ENCODE measurements around the gene USP5.
A peak's percentile ranks its signal among the peaks of the same experiment; 100 is the strongest.

The USP5 gene

GRCh38 chr12:6821591-6822425 lies 30.1 kb upstream of the USP5 start, which contains the start of gene GPR162:
TSS of gene GPR162 (plus strand) at chr12:6821821. CDS start at chr12:6823899, 2,078 bp downstream.
- H3K4me3 ChIP-seq (ENCODE audit: low read depth, low read length), result peak within 1 kb of the TSS; percentile 52
- no peak for TF ChIP-seq CTCF (IDR thresholded peaks at IDR 0.05; ENCODE audit: low read depth, low read length)
- in situ Hi-C loops (cut with HindIII; ENCODE audit: low sequenced_read_pairs), result no loop called here
- peak; percentile 60 for DNase-seq (ENCODE audit: low read depth, low spot score)

- in situ Hi-C loops (cut with HindIII; ENCODE audit: low sequenced_read_pairs), result no loop called here
- DNase-seq (ENCODE audit: low read depth, low spot score), result no peak
- peak overlapping the region; percentile 52 for H3K4me3 ChIP-seq (ENCODE audit: low read depth, low read length)
- no peak for TF ChIP-seq CTCF (IDR thresholded peaks at IDR 0.05; ENCODE audit: low read depth, low read length)
Measured at GRCh38 chr12:6822426-6823135, 29.4 kb upstream of the USP5 start.

GRCh38 chr12:6823182-6824084 lies 28.5 kb upstream of the USP5 start:
- TF ChIP-seq CTCF (IDR thresholded peaks at IDR 0.05; ENCODE audit: low read depth, low read length), result no peak
- no peak for DNase-seq (ENCODE audit: low read depth, low spot score)
- in situ Hi-C loops (cut with HindIII; ENCODE audit: low sequenced_read_pairs), result no loop called here
- no peak overlapping the region for H3K4me3 ChIP-seq (ENCODE audit: low read depth, low read length)

GRCh38 chr12:6824085-6824775 lies 27.7 kb upstream of the USP5 start:
- TF ChIP-seq CTCF (IDR thresholded peaks at IDR 0.05; ENCODE audit: low read depth, low read length), result no peak
- H3K4me3 ChIP-seq (ENCODE audit: low read depth, low read length), result no peak overlapping the region
- DNase-seq (ENCODE audit: low read depth, low spot score), result no peak
- in situ Hi-C loops (cut with HindIII; ENCODE audit: low sequenced_read_pairs), result no loop called here

- in situ Hi-C loops (cut with HindIII; ENCODE audit: low sequenced_read_pairs), result no loop called here
- peak; percentile 42 for DNase-seq (ENCODE audit: low read depth, low spot score)
- TF ChIP-seq CTCF (IDR thresholded peaks at IDR 0.05; ENCODE audit: low read depth, low read length), result no peak
- H3K4me3 ChIP-seq (ENCODE audit: low read depth, low read length), result peak overlapping the region; percentile 24
Measured at GRCh38 chr12:6824901-6825381, 27.0 kb upstream of the USP5 start.

All from astrocyte of the spinal cord (primary cell).